HCT116 (cell line): ENCODE results near the gene HORMAD2.

Experiments used
- CEBPB ChIP-seq: IDR thresholded peaks from 2 replicates; pipeline ENCODE4 v1.6.1; 2012; ENCODE audit warnings: low read depth
- CTCF ChIP-seq, 3 experiments: fragments of 200-600 bp in 1 of 3; sonication (generic) in 1 of 3; IDR thresholded peaks in 2 of 3; conservative IDR thresholded peaks in 1 of 3; 2 replicates each; pipeline ENCODE4 v1.5.1; 2012 to 2017; ENCODE audit warnings: low read depth in 2 of 3, low read length in 2 of 3, antibody characterized with exemption in 1 of 3, borderline replicate concordance in 1 of 3, control low read depth in 1 of 3, mild to moderate bottlenecking in 1 of 3, mixed read lengths in 1 of 3, mixed run types in 1 of 3, moderate library complexity in 1 of 3; ENCODE audit not compliant: insufficient read depth in 1 of 3
- EZH2 ChIP-seq: fragments of 200-600 bp; sonication (generic); IDR thresholded peaks from 2 replicates; pipeline ENCODE4 v1.6.1; 2017; ENCODE audit warnings: antibody characterized with exemption, mixed run types
- EZH2phosphoT487 ChIP-seq: fragments of 200-600 bp; IDR thresholded peaks from 2 replicates; pipeline ENCODE4 v1.6.1; 2018; ENCODE audit warnings: antibody characterized with exemption, borderline replicate concordance
- FOSL1 ChIP-seq: IDR thresholded peaks from 2 replicates; pipeline ENCODE4 v1.6.1; 2012; ENCODE audit warnings: low read depth
- JUND ChIP-seq: IDR thresholded peaks from 2 replicates; pipeline ENCODE4 v1.6.1; 2012
- POLR2A ChIP-seq: IDR thresholded peaks from 2 replicates; pipeline ENCODE4 v1.7.0; 2011; ENCODE audit warnings: borderline replicate concordance; ENCODE audit not compliant: insufficient read depth, insufficient read length; ENCODE audit errors: extremely low read depth
- POLR2AphosphoS5 ChIP-seq: IDR thresholded peaks from 2 replicates; pipeline ENCODE4 v1.6.1; 2011; ENCODE audit warnings: mild to moderate bottlenecking, low read depth, low read length, moderate library complexity
- RAD21 ChIP-seq: IDR thresholded peaks from 2 replicates; pipeline ENCODE4 v1.6.1; 2012; ENCODE audit warnings: low read depth, mild to moderate bottlenecking
- SIN3A ChIP-seq: IDR thresholded peaks from 2 replicates; pipeline ENCODE4 v1.6.1; 2012; ENCODE audit warnings: low read depth
- ZBTB33 ChIP-seq: IDR thresholded peaks from 2 replicates; pipeline ENCODE4 v1.6.1; 2011; ENCODE audit warnings: mild to moderate bottlenecking, low read length, moderate library complexity; ENCODE audit not compliant: insufficient replicate concordance; ENCODE audit errors: extremely low read depth
- ZNF274 ChIP-seq: fragments of 200-500 bp; sonication (Bioruptor generic); IDR thresholded peaks from 2 replicates; pipeline ENCODE4 v1.6.1; 2014; ENCODE audit warnings: mild to moderate bottlenecking, low read depth, low read length, inconsistent platforms

GRCh38 chr22:30045494-30045887 lies 34.8 kb upstream of the HORMAD2 start:
- TF ChIP-seq CTCF (IDR thresholded peaks at IDR 0.05 in 2 of 3, conservative IDR thresholded peaks at IDR 0.05 in 1 of 3; ENCODE audit: borderline replicate concordance in 1 of 3, insufficient read depth in 1 of 3, low read depth in 2 of 3, low read length in 2 of 3) = no peak
- no peak for TF ChIP-seq POLR2A
- no peak for TF ChIP-seq SIN3A
- TF ChIP-seq ZNF274 = no peak
- no peak for TF ChIP-seq FOSL1
- TF ChIP-seq CEBPB = no peak
- TF ChIP-seq JUND = no peak
- no peak for TF ChIP-seq POLR2AphosphoS5
- no peak for TF ChIP-seq RAD21
- TF ChIP-seq EZH2 = no peak
- no peak for TF ChIP-seq EZH2phosphoT487
- TF ChIP-seq ZBTB33 = no peak
